ENCODE data around the gene SH3TC1.

DNA sequence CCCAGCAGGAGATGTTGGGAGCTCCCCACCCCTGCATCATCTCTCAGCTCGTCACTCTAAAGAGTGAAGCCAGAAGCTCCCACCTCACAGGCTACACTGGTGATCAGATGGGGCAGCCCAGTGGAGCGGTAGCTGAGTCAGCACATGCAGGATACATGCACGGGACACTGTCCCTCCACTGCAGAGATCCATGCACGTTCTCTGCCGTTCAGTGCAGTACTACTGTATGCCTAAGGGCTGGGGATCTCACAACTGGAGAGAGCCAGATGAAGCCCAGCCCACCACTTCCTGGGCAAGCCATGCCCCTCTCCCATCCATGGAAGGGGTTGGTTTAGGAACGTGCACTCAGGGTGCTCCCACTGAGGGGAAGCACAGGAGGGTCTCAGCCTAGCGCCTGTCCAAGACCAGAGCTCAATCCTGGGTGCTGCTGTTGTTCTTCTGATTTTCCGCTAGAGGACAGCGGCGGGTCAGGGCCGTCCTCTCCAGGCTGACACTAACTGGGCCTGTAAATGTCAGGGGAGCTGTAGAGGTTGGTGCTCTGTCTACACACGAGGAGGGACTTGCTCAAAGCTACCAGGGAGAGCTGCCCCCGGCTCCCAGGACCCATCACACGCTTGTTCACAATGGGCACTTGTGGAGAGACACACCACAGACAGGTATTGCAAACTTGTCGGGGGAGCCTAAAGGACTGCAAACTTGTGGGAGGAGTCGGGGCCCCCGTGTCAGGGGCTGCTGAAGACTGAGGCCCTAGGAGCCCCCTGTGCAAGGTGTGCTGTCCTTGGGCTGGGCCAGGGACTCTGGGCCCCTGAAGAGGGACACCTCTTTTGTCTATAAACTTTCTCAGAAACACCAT is 22.3 kb upstream of the SH3TC1 start:
- TF ChIP-seq, protein P1, sequence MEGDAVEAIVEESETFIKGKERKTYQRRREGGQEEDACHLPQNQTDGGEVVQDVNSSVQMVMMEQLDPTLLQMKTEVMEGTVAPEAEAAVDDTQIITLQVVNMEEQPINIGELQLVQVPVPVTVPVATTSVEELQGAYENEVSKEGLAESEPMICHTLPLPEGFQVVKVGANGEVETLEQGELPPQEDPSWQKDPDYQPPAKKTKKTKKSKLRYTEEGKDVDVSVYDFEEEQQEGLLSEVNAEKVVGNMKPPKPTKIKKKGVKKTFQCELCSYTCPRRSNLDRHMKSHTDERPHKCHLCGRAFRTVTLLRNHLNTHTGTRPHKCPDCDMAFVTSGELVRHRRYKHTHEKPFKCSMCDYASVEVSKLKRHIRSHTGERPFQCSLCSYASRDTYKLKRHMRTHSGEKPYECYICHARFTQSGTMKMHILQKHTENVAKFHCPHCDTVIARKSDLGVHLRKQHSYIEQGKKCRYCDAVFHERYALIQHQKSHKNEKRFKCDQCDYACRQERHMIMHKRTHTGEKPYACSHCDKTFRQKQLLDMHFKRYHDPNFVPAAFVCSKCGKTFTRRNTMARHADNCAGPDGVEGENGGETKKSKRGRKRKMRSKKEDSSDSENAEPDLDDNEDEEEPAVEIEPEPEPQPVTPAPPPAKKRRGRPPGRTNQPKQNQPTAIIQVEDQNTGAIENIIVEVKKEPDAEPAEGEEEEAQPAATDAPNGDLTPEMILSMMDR (IDR thresholded peaks at IDR 0.05): peak; percentile 69
- no peak for TF ChIP-seq POLR2AphosphoS2 (conservative IDR thresholded peaks at IDR 0.05; ENCODE audit: low read length)
- TF ChIP-seq ESRRA (IDR thresholded peaks at IDR 0.05; ENCODE audit: borderline replicate concordance, low read length): no peak
- no peak for TF ChIP-seq JUN (IDR thresholded peaks at IDR 0.05)
- TF ChIP-seq POLR2A (IDR thresholded peaks at IDR 0.05; ENCODE audit: low read length): no peak
- TF ChIP-seq, protein P2, sequence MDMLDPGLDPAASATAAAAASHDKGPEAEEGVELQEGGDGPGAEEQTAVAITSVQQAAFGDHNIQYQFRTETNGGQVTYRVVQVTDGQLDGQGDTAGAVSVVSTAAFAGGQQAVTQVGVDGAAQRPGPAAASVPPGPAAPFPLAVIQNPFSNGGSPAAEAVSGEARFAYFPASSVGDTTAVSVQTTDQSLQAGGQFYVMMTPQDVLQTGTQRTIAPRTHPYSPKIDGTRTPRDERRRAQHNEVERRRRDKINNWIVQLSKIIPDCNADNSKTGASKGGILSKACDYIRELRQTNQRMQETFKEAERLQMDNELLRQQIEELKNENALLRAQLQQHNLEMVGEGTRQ (IDR thresholded peaks at IDR 0.05): no peak
- no peak for TF ChIP-seq KDM5A (IDR thresholded peaks at IDR 0.05)
- TF ChIP-seq BHLHE40 (IDR thresholded peaks at IDR 0.05; ENCODE audit: low read depth, low read length): no peak
